Esophagus squamous epithelium (tissue), 5 donors: ENCODE measurements around the gene HOXA4. TPM values are rescaled to one million over a fixed set of nuclear protein-coding genes. Genes with fewer than 3 reads are reported as not detected.

ENCODE experiments used
- DNase-seq: peaks from one replicate; lab custom pipeline; 2025; lab: John Stamatoyannopoulos, UW
- H3K27ac ChIP-seq, 4 donors: fragments of 200-600 bp; sonication (generic); one replicate each; pipeline ENCODE4 v1.5.1; 2016 to 2019; ENCODE audit warnings: mild to moderate bottlenecking in 1 of 4
- H3K27me3 ChIP-seq, 4 donors: fragments of 200-600 bp; sonication (generic); 1 replicate in 3 of 4; 2 replicates in 1 of 4; pipeline versions ENCODE4 v1.5.1 to v1.6.0; 2017 to 2021; ENCODE audit warnings: antibody characterized with exemption in 1 of 4
- H3K36me3 ChIP-seq, 3 donors: fragments of 200-600 bp; sonication (generic); one replicate each; pipeline ENCODE4 v1.5.1; 2016 to 2019
- H3K4me1 ChIP-seq, 3 donors: fragments of 200-600 bp; sonication (generic); one replicate each; pipeline ENCODE4 v1.5.1; 2017 to 2019
- H3K4me3 ChIP-seq, 4 donors: fragments of 200-600 bp; sonication (generic); 1 replicate in 3 of 4; 2 replicates in 1 of 4; pipeline ENCODE4 v1.5.1; 2016 to 2019; ENCODE audit warnings: mild to moderate bottlenecking in 2 of 4, moderate library complexity in 1 of 4
- H3K9me3 ChIP-seq, 3 donors: fragments of 200-600 bp; sonication (generic); one replicate each; pipeline ENCODE4 v1.5.1; 2016 to 2019
- POLR2A ChIP-seq, 4 donors: fragments of 450-650 bp; IDR thresholded peaks; one replicate each; pipeline ENCODE4 v1.6.1; 2017; ENCODE audit warnings: antibody characterized with exemption in 4 of 4, mild to moderate bottlenecking in 4 of 4, moderate library complexity in 3 of 4
- WGBS, 2 donors: methylation state at CpG; one replicate each; pipeline ENCODE4 v1.1.5; 2018; 5-methylcytosine and 5-hydroxymethylcytosine counted together
- intact Hi-C: fragments of 100-400 bp; cut with DNase I; formaldehyde crosslinking; loops from one replicate; pipeline ENCODE4 v1.15.0; 2022
- total RNA-seq, 4 donors: library from RNA; depleted of rRNA; stranded (reverse); fragments of >200 nt; gene quantifications; one replicate each; pipeline ENCODE4 v1.1.0, GENCODE V29; 2016
- TF ChIP-seq, protein P1 (sequence below), 6 experiments: fragments of 450-650 bp in 4 of 6; fragments of 200-600 bp in 2 of 6; sonication (generic) in 2 of 6; IDR thresholded peaks; one replicate each; pipeline ENCODE4 v1.5.1; 2016 to 2019; ENCODE audit warnings: antibody characterized with exemption in 6 of 6, mild to moderate bottlenecking in 4 of 6, moderate library complexity in 4 of 6
- donor health status: DM: yes; HTN: yes; CAD: no.

HOXA4 gene
- total RNA-seq, 4 donors from 2014 or later: 2.9 to 6.7 (median 4.1) TPM

DNA sequence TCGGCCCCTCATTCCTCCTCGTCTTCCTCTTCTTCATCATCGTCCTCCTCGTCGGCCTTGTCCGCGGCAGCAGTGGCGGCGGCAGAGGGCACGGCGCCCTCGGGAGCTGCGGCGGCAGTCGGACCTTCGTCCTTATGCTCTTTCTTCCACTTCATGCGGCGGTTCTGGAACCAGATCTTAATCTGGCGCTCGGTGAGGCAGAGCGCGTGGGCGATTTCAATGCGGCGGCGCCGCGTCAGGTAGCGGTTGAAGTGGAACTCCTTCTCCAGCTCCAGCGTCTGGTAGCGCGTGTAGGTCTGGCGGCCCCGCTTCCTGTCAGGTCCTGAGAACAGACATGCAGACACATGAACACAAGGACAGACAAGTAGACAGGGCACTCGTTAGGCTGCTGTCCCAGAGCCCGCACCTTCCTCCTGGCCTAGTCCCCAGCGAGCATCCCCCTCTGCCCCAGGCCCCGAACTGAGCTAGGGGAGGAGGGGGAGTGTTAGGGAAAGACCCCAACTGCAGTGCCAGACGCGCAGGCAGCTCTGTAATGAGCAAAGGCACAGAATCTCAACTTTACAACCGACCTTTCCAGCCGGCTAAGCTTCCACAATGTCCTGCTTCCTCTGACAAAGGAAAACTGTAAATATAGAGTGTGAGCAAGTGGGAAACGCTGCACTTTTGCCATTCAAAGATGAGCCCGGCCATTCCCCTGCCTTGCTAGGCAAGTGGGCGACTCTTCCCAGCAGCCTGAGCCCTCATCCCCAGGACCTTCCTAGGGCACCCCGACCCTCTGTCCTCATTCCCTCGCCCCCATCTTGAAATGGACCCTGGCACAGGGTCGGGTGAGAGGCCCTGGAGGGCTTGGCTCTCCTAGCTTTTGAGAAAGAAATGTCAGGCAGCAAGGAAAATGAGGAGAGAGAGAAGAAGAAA lies 24.6 kb upstream of the HOXA4 start:
- Histone ChIP-seq H3K27ac (peak overlapping the region in 1 of 4 donors; percentile 71), H3K27me3 (peaks cover 19 to 100% (median 72%) of the 10 kb centered on the region in 4 donors), H3K36me3 (no peaks in the 10 kb centered on the region), H3K9me3 (no peaks in the 10 kb centered on the region), H3K4me1 (peaks cover 26 to 77% (median 35%) of the 10 kb centered on the region in 3 donors), H3K4me3 (peak overlapping the region in 3 of 4 donors; percentile 28 to 65 (median 51))
- TF ChIP-seq, protein P1, sequence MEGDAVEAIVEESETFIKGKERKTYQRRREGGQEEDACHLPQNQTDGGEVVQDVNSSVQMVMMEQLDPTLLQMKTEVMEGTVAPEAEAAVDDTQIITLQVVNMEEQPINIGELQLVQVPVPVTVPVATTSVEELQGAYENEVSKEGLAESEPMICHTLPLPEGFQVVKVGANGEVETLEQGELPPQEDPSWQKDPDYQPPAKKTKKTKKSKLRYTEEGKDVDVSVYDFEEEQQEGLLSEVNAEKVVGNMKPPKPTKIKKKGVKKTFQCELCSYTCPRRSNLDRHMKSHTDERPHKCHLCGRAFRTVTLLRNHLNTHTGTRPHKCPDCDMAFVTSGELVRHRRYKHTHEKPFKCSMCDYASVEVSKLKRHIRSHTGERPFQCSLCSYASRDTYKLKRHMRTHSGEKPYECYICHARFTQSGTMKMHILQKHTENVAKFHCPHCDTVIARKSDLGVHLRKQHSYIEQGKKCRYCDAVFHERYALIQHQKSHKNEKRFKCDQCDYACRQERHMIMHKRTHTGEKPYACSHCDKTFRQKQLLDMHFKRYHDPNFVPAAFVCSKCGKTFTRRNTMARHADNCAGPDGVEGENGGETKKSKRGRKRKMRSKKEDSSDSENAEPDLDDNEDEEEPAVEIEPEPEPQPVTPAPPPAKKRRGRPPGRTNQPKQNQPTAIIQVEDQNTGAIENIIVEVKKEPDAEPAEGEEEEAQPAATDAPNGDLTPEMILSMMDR (IDR thresholded peaks at IDR 0.05): no peak
- no peak for TF ChIP-seq POLR2A (IDR thresholded peaks at IDR 0.05)
- intact Hi-C loops: loop anchor here (5.0 kb wide), 1 partner anchor 663 kb away; no protein-coding TSS in a partner anchor
- no peak for DNase-seq
- 6 to 7% methylated on average over 29 to 39 of the region's 48 CpGs for whole genome bisulfite sequencing, 2 donors

DNA sequence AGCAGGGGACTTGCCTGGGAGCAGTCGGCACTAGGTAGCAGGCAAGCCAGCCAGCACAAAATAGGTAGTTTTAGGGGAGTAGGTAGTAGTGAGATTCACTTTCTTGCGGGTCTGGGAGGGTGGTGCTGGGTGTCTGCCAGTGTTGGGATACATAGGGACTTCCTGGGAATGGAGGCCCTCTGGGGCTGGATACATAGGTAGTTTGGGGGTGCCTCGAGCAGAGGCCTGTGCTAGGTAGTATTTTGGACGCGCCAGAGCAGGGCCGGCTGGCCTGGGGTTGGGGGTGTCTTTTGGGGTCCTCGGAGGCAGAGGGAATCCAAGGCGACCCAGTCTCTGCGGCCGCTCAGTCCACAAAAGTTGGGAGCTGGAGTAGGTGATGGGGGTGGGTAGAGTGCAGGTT lies 23.8 kb upstream of the HOXA4 start:
- peaks cover 18 to 100% (median 66%) of the 10 kb centered on the region in 4 donors for H3K27me3 ChIP-seq
- no peak for DNase-seq
- no peak overlapping the region for H3K27ac ChIP-seq
- H3K9me3 ChIP-seq: no peaks in the 10 kb centered on the region
- 57 to 64% methylated on average over 10 of the region's 10 CpGs for WGBS, 2 donors
- no peaks in the 10 kb centered on the region for H3K36me3 ChIP-seq
- intact Hi-C loops: loop anchor here (5.0 kb wide), 1 partner anchor 662 kb away; no protein-coding TSS in a partner anchor
- H3K4me1 ChIP-seq: peaks cover 22 to 76% (median 33%) of the 10 kb centered on the region in 3 donors
- H3K4me3 ChIP-seq: no peak overlapping the region
- TF ChIP-seq, protein P1 (IDR thresholded peaks at IDR 0.05): no peak
- TF ChIP-seq POLR2A (IDR thresholded peaks at IDR 0.05): no peak

DNA sequence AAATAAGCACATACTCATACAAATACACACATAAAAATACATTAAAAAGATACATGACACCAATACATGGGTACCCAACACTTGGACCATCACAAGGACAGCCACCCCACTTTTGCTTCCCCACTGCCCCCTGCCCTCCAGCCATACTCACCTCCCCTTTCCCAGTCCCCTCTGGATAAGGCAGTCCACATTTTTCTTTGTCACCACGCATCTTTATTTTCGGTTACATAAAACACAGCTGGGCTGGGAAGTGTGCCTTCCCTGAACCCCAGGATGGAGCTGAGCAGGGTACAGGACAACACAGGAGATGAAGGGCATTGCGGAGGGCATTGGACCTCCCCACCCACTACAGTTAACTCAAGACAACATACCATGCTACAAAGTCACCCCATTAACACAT lies 23.0 kb upstream of the HOXA4 start:
- Histone ChIP-seq H3K27me3 (peaks cover 15 to 100% (median 60%) of the 10 kb centered on the region in 4 donors), H3K9me3 (no peaks in the 10 kb centered on the region), H3K4me1 (peaks cover 23 to 79% (median 33%) of the 10 kb centered on the region in 3 donors), H3K36me3 (no peaks in the 10 kb centered on the region), H3K4me3 (no peak overlapping the region), H3K27ac (no peak overlapping the region)
- 79 to 87% methylated on average over 3 of the region's 3 CpGs for WGBS, 2 donors
- intact Hi-C loops: loop anchor here (5.0 kb wide), 1 partner anchor 661 kb away; no protein-coding TSS in a partner anchor
- no peak for DNase-seq
- TF ChIP-seq, protein P1 (IDR thresholded peaks at IDR 0.05): no peak
- TF ChIP-seq POLR2A (IDR thresholded peaks at IDR 0.05): no peak

DNA sequence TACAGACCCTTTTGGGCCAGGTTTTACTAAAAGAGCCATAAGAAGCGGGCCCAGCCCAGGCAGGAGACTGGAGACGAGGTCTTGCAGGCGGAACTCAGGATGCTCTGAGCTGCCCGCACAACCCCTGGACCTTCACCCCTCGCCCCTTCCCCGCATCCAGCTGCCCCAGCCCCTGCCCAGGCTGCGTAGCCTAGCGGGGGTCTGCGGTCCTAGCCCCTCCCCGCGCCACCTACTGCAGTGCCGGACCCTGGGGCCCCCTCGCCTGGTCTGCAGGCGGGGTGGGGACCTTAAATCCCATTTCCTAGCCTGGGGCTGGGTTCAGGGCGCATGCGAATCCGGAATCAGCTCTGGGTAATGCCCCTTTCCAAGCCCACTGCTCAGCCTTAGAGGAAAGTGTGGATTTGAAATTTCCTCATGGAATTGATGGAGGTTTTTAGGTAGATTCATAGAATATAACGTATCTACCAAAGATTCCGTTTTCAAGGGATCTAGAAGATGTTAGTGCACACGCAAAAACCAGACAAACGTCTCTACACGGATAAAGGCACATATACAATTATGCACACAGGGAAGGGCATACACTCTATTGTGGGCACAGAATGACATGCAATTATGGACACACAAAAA lies 22.4 kb upstream of the HOXA4 start:
- Histone ChIP-seq H3K4me3 (peak overlapping the region in 3 of 4 donors; percentile 37 to 64 (median 46)), H3K9me3 (no peaks in the 10 kb centered on the region), H3K27ac (peak overlapping the region in 3 of 4 donors; percentile 7 to 30 (median 19)), H3K36me3 (no peaks in the 10 kb centered on the region), H3K27me3 (peaks cover 12 to 100% (median 57%) of the 10 kb centered on the region in 4 donors), H3K4me1 (peaks cover 29 to 79% (median 38%) of the 10 kb centered on the region in 3 donors)
- intact Hi-C loops: loop anchor here (5.0 kb wide), 1 partner anchor 661 kb away; no protein-coding TSS in a partner anchor
- TF ChIP-seq POLR2A (IDR thresholded peaks at IDR 0.05): no peak
- TF ChIP-seq, protein P1 (IDR thresholded peaks at IDR 0.05): no peak
- DNase-seq: no peak
- WGBS, 2 donors: 35 to 60% methylated on average over 12 to 14 of the region's 22 CpGs
